GM23248 (cell line): ENCODE results near the gene HDAC8. TPM values are rescaled to one million over a fixed set of nuclear protein-coding genes. Genes with fewer than 3 reads are reported as not detected.
"Not testable (repeated sequence)": the region's sequence is repeated elsewhere in the genome, so short reads cannot be mapped to it uniquely, and the experiment has no call there.

Experiments used
- DNase-seq: peaks from one replicate; pipeline ENCODE4 v3.0.0-alpha.2; 2015
- H2AFZ ChIP-seq: fragments of 200-600 bp; sonication (generic); 2 replicates; pipeline ENCODE4 v1.6.1; 2016; ENCODE audit warnings: antibody characterized with exemption
- H3F3A ChIP-seq: fragments of 200-600 bp; sonication (generic); 2 replicates; pipeline ENCODE4 v1.6.1; 2016; ENCODE audit warnings: mild to moderate bottlenecking, antibody characterized with exemption, mixed run types; ENCODE audit not compliant: insufficient read depth
- H3K27ac ChIP-seq: fragments of 200-600 bp; sonication (generic); 2 replicates; pipeline ENCODE4 v1.5.1; 2016; ENCODE audit warnings: mild to moderate bottlenecking
- H3K27me3 ChIP-seq: fragments of 200-600 bp; sonication (generic); replicated peaks from 2 replicates; pipeline ENCODE4 v1.6.1; 2016; ENCODE audit warnings: mild to moderate bottlenecking; ENCODE audit not compliant: insufficient read depth
- H3K36me3 ChIP-seq: fragments of 200-600 bp; sonication (generic); 2 replicates; pipeline ENCODE4 v1.6.1; 2016; ENCODE audit warnings: low read depth, mild to moderate bottlenecking
- H3K4me1 ChIP-seq: fragments of 200-600 bp; sonication (generic); 2 replicates; pipeline ENCODE4 v1.6.1; 2016; ENCODE audit warnings: mild to moderate bottlenecking; ENCODE audit not compliant: insufficient read depth
- H3K4me2 ChIP-seq: fragments of 200-600 bp; sonication (generic); one replicate; pipeline ENCODE4 v1.6.1; 2016; ENCODE audit warnings: mild to moderate bottlenecking; ENCODE audit not compliant: unreplicated experiment
- H3K4me3 ChIP-seq: fragments of 200-600 bp; sonication (generic); 2 replicates; pipeline ENCODE4 v1.5.1; 2016; ENCODE audit warnings: mild to moderate bottlenecking
- H3K79me2 ChIP-seq: fragments of 200-600 bp; sonication (generic); 2 replicates; pipeline ENCODE4 v1.6.1; 2016; ENCODE audit warnings: mild to moderate bottlenecking; ENCODE audit not compliant: insufficient read depth
- H3K9ac ChIP-seq: fragments of 200-600 bp; sonication (generic); 2 replicates; pipeline ENCODE4 v1.6.1; 2016; ENCODE audit warnings: mild to moderate bottlenecking
- H3K9me2 ChIP-seq: fragments of 200-600 bp; sonication (generic); 2 replicates; pipeline ENCODE4 v1.6.1; 2016; ENCODE audit warnings: mixed run types, mild to moderate bottlenecking, moderate library complexity; ENCODE audit not compliant: insufficient read depth
- H3K9me3 ChIP-seq: fragments of 200-600 bp; sonication (generic); one replicate; pipeline ENCODE4 v1.6.1; 2017; ENCODE audit warnings: low read depth
- H4K20me1 ChIP-seq: fragments of 200-600 bp; sonication (generic); 2 replicates; pipeline ENCODE4 v1.6.0; 2016; ENCODE audit not compliant: insufficient read depth
- EZH2 ChIP-seq: fragments of 200-600 bp; sonication (generic); IDR thresholded peaks from 2 replicates; pipeline ENCODE4 v1.6.1; 2018; ENCODE audit warnings: antibody characterized with exemption, mild to moderate bottlenecking; ENCODE audit not compliant: insufficient read depth, poor library complexity, severe bottlenecking
- EZH2phosphoT487 ChIP-seq: fragments of 200-600 bp; sonication (generic); IDR thresholded peaks from 2 replicates; pipeline ENCODE4 v1.6.1; 2018; ENCODE audit warnings: antibody characterized with exemption, moderate library complexity, mild to moderate bottlenecking, low read depth; ENCODE audit not compliant: insufficient read depth
- WGBS, 2 experiments: methylation state at CpG; one replicate each; pipeline ENCODE4 v1.1.6; 2015 to 2017; ENCODE audit warnings: low lambda C conversion rate in 2 of 2, low coverage in 1 of 2; ENCODE audit errors: missing lambda C conversion rate in 2 of 2; 5-methylcytosine and 5-hydroxymethylcytosine counted together
- in situ Hi-C: fragments of 300-500 bp; cut with MboI; formaldehyde crosslinking; loops from 2 replicates; pipeline ENCODE4 v1.15.0; 2020
- polyA plus RNA-seq: library from polyadenylated mRNA; unstranded; fragments of >200 nt; fragmentation: Nextera tagmentation; extraction: Ambion mirVana; gene quantifications from 2 replicates; pipeline ENCODE4 v1.2.1, GENCODE V29; 2016
- total RNA-seq: library from RNA; depleted of rRNA; stranded (reverse); fragments of >200 nt; shearing (Covaris generic); gene quantifications from 2 replicates; pipeline ENCODE4 v1.2.3, GENCODE V29; 2014

Gene HDAC8
- total and polyA plus RNA-seq, 2 experiments from 2014 or later, result 20.0 to 20.4 TPM

DNA sequence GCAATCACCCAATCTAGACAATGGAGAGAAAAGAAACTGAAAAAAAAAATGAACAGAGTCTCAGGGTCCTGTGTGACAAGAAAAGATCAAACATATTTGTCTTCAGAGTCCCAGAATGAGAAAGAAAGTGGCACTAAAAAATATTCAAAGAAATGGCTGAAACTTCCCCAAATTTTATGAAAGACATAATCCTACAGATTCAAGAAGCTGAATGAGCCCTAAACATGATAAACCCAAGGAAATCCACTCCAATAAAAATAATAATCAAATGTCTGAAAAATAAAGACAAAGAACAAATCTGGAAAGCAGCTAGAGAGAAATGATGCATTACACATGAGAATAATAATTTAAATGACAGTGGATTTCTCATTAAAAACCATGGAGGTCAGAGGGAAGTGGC is 136.6 kb downstream of the HDAC8 start:
- in situ Hi-C loops, result no loop called here

DNA sequence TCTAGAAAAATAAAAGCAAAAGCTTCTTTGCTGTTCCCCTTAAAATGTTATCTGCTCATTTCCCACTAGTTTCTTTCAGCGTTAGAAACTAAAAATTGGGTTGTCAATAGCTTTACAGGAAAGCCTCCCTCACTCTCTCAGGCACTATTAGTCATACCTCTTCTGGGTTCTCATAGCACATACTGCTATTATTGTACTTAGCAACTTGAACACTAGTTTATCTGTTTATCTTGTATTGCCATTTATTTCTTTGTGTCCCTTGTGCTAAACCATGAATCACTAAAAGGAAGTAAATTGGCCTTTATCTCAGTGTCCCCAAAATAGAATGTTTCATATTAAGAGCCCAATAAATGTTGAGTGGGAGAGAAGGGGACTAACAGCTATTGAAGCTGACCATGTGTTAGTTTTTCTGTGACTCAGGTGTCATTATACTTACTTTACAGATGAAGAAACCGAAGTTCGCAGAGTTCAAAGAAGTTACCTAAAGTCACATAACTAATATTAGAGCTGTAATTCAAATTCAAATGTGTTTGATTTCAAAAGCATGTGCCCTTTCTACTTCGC is 142.2 kb downstream of the HDAC8 start:
- in situ Hi-C loops, result no loop called here
- Histone ChIP-seq H3K4me2 (no peak overlapping the region), H3K4me3 (no peak overlapping the region), H3K9me2 (no peaks in the 10 kb centered on the region), H3K27me3 (no peaks in the 10 kb centered on the region), H2AFZ (no peak overlapping the region), H3K27ac (no peak overlapping the region), H3K4me1 (no peaks in the 10 kb centered on the region), H3F3A (no peaks in the 10 kb centered on the region), H3K9me3 (no peaks in the 10 kb centered on the region), H3K79me2 (no peaks in the 10 kb centered on the region), H3K9ac (no peak overlapping the region), H3K36me3 (no peaks in the 10 kb centered on the region), H4K20me1 (no peaks in the 10 kb centered on the region)
- peak; percentile 1 for DNase-seq
- 96 to 97% methylated on average over 4 of the region's 4 CpGs for WGBS, 2 experiments
- TF ChIP-seq EZH2phosphoT487, result no peak
- TF ChIP-seq EZH2, result no peak

More for the DNA sequence above, 136.6 kb downstream of the HDAC8 start:
- TF ChIP-seq EZH2 (no peak), EZH2phosphoT487 (no peak)
- no peak overlapping the region for H3K4me2 ChIP-seq
- H3K4me1 ChIP-seq, result no peaks in the 10 kb centered on the region
- H3K79me2 ChIP-seq, result no peaks in the 10 kb centered on the region
- H3K4me3 ChIP-seq, result no peak overlapping the region
- H3K27ac ChIP-seq, result no peak overlapping the region
- H3F3A ChIP-seq, result no peaks in the 10 kb centered on the region
- H3K9ac ChIP-seq, result no peak overlapping the region
- no peaks in the 10 kb centered on the region for H4K20me1 ChIP-seq
- no peak overlapping the region for H2AFZ ChIP-seq
- H3K27me3 ChIP-seq, result no peaks in the 10 kb centered on the region
- DNase-seq, result no peak
- H3K9me2 ChIP-seq, result no peaks in the 10 kb centered on the region
- no peaks in the 10 kb centered on the region for H3K36me3 ChIP-seq
- no peaks in the 10 kb centered on the region for H3K9me3 ChIP-seq

DNA sequence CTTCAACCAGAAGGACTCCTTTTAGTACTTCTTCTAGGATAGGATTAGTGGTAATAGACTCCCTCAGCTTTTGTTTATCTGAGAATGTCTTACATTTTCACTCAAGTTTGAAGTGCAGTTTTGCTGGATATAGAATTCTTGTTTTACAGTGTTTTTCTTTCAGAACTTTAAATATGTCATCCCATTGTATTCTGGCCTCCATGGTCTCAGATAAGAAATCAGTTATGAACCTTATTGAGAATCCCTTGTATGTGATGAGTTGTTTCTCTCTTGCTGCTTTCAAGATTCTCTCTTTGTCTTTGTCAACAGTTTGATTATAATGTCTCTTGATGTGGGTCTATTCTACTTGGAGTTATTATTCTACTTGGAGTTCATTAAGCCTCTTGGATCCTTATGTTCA is 150.8 kb downstream of the HDAC8 start:
- in situ Hi-C loops, result no loop called here

DNA sequence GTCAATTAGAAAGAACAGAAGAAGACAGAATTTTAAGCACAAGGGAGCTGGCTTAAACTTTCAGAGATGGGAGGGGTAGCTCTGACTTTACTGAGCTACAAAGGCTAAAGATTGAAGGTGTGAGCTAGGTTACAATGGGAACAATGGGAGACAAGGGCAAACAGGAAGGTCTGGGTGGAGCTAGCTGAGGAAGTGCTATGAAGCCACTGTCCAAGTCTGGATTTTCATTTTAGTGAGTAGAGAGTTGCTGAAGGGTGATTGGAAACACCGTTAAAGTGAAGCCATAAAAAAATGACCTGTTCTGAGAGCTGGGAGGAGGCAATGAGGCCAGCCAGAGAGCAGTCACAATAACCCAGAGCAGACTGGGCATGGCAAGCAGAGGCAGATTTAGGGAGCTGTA is 162.7 kb downstream of the HDAC8 start:
- Histone ChIP-seq H3K4me3 (no peak overlapping the region), H3K36me3 (no peaks in the 10 kb centered on the region), H3F3A (no peaks in the 10 kb centered on the region), H3K27ac (no peak overlapping the region), H3K79me2 (no peaks in the 10 kb centered on the region), H3K4me2 (no peak overlapping the region), H3K4me1 (no peaks in the 10 kb centered on the region), H3K9ac (no peak overlapping the region), H4K20me1 (no peaks in the 10 kb centered on the region), H3K27me3 (no peaks in the 10 kb centered on the region), H3K9me2 (no peaks in the 10 kb centered on the region), H2AFZ (no peak overlapping the region), H3K9me3 (no peaks in the 10 kb centered on the region)
- DNase-seq, result no peak
- WGBS, 2 experiments, result 20 to 36% methylated on average over 1 of the region's 1 CpG
- TF ChIP-seq EZH2phosphoT487, result no peak
- in situ Hi-C loops, result no loop called here

More for the DNA sequence above, 150.8 kb downstream of the HDAC8 start:
- Histone ChIP-seq H3K4me1 (no peaks in the 10 kb centered on the region), H4K20me1 (no peaks in the 10 kb centered on the region), H2AFZ (no peak overlapping the region), H3K36me3 (no peaks in the 10 kb centered on the region), H3K27me3 (no peaks in the 10 kb centered on the region), H3K79me2 (no peaks in the 10 kb centered on the region), H3K27ac (no peak overlapping the region), H3K9me2 (no peaks in the 10 kb centered on the region), H3K9ac (no peak overlapping the region), H3K4me3 (no peak overlapping the region), H3F3A (no peaks in the 10 kb centered on the region), H3K9me3 (no peaks in the 10 kb centered on the region), H3K4me2 (no peak overlapping the region)
- TF ChIP-seq EZH2, result no peak
- no peak for TF ChIP-seq EZH2phosphoT487
- DNase-seq, result no peak

DNA sequence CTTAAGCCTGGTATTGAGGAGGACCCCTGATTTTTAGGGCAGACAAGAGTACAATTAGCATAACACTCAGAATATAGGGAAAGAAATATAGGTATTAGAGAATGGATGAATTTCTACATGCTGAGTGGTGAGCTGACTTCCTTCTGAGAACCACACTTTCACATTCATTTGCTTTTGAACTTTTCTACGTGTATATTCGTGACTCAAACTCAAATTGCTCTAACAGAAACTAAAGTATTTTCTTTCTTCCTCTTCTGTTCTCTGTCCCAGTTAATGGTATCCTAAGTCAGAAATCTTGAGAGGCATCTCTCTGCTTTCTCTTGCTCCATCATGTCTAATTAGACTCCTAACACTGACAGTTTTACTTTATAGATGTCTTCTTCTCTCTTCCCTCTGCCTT is 163.8 kb downstream of the HDAC8 start:
- H3F3A ChIP-seq, result no peaks in the 10 kb centered on the region
- no peaks in the 10 kb centered on the region for H3K27me3 ChIP-seq
- no peaks in the 10 kb centered on the region for H3K4me1 ChIP-seq
- H4K20me1 ChIP-seq, result no peaks in the 10 kb centered on the region
- no peaks in the 10 kb centered on the region for H3K36me3 ChIP-seq
- DNase-seq, result no peak
- TF ChIP-seq EZH2phosphoT487, result no peak
- TF ChIP-seq EZH2, result no peak
- no peak overlapping the region for H3K4me3 ChIP-seq
- H3K9ac ChIP-seq, result no peak overlapping the region
- H3K27ac ChIP-seq, result no peak overlapping the region
- 82 to 86% methylated on average over 2 of the region's 2 CpGs for WGBS, 2 experiments
- H3K9me2 ChIP-seq, result no peaks in the 10 kb centered on the region
- H3K9me3 ChIP-seq, result no peaks in the 10 kb centered on the region
- H3K4me2 ChIP-seq, result no peak overlapping the region
- in situ Hi-C loops, result no loop called here
- no peaks in the 10 kb centered on the region for H3K79me2 ChIP-seq
- no peak overlapping the region for H2AFZ ChIP-seq

DNA sequence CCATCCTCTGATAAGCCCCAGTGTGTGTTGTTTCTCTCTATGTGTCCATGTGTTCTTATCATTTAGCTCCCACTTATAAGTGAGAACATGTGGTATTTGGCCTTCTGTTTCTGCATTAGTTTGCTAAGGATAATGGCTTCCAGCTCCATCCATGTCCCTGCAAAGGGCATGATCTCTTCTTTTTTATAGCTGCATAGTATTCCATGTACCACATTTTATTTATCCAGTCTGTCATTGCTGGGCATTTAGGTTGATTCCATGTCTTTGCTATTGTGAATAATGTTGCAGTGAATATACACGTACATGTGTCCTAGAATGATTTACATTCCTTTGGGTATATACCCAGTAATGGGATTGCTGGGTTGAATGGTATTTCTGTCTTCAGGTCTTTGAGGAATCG is 167.5 kb downstream of the HDAC8 start:
- H3K79me2 ChIP-seq, in situ Hi-C loops, H3K9me3 ChIP-seq, H3K4me2 ChIP-seq, DNase-seq, H3K9me2 ChIP-seq, H3K36me3 ChIP-seq, H3K27me3 ChIP-seq, H3F3A ChIP-seq, H2AFZ ChIP-seq, H3K4me3 ChIP-seq, H3K4me1 ChIP-seq, H3K27ac ChIP-seq, H4K20me1 ChIP-seq, H3K9ac ChIP-seq: not testable (repeated sequence)
- 90 to 93% methylated on average over 2 of the region's 2 CpGs for WGBS, 2 experiments
